Measurements from ENCODE around the gene GDF15.

Gene GDF15

GRCh38 chr19:18438331-18439024, 52.5 kb downstream of the GDF15 start:
- DNase-seq = peak in 1 of 2 experiments; percentile 57
- TF ChIP-seq POLR2A (IDR thresholded peaks at IDR 0.05; ENCODE audit: low read length) (no peak), GATA1 (IDR thresholded peaks at IDR 0.05; ENCODE audit: low read depth, low read length) (no peak)

Data from erythroblast (primary cell).